Measurements from ENCODE around the gene ZNF311.

- TF ChIP-seq CTCF (IDR thresholded peaks at IDR 0.05; ENCODE audit: low read length) (peak; percentile 23), EZH2 (optimal IDR thresholded peaks at IDR 0.05; ENCODE audit: low read depth, low read length) (no peak), EZH2phosphoT487 (IDR thresholded peaks at IDR 0.05; ENCODE audit: low read length) (no peak)
Measured at GRCh38 chr6:28980852-28981430, 24.2 kb downstream of the ZNF311 start.
